IMR-90 (cell line): ENCODE measurements around the gene IL36B. TPM values are rescaled to one million over a fixed set of nuclear protein-coding genes. Genes with fewer than 3 reads are reported as not detected.
A peak's percentile ranks its signal among the peaks of the same experiment; 100 is the strongest.

ENCODE experiments used
- ATAC-seq: fragments of 200-7000 bp; cut with Tn5 transposase; 2 replicates; pipeline ENCODE4 v1.9.1; 2020; ENCODE audit warnings: low read depth, mild to moderate bottlenecking, moderate library complexity
- BruUV-seq: library from RNA; stranded (reverse); fragments of 400-500 nt; replicated peaks from 2 replicates; lab custom pipeline; 2021; lab: Mats Ljungman, UMichigan
- CTCF ChIA-PET: fragments of 300-600 bp; formaldehyde crosslinking; extraction: SDS; loops from one replicate; lab custom pipeline; 2021; ENCODE audit warnings: antibody characterized with exemption; lab: Yijun Ruan, JAX
- POLR2A ChIA-PET: fragments of 300-600 bp; sonication (Branson Sonifier 250); formaldehyde crosslinking; loops from one replicate; lab custom pipeline; 2022; ENCODE audit warnings: antibody characterized with exemption; ENCODE audit not compliant: unreplicated experiment; lab: Charles Lee
- DNase-seq: peaks from one replicate; pipeline ENCODE4 v3.0.0; 2013
- H2AFZ ChIP-seq: replicated peaks from 2 replicates; pipeline ENCODE3; 2013; ENCODE audit warnings: low read length, mild to moderate bottlenecking; ENCODE audit not compliant: poor library complexity
- H2AK5ac ChIP-seq: 2 replicates; pipeline ENCODE4 v1.6.1; 2013; ENCODE audit warnings: low read depth, low read length, inconsistent platforms
- H2AK9ac ChIP-seq: replicated peaks from 2 replicates; pipeline ENCODE3; 2013; ENCODE audit warnings: mild to moderate bottlenecking, low read depth, low read length, moderate library complexity; ENCODE audit not compliant: poor library complexity
- H2BK120ac ChIP-seq: 2 replicates; pipeline ENCODE4 v1.6.1; 2013; ENCODE audit warnings: low read depth, low read length, inconsistent platforms
- H2BK15ac ChIP-seq: 3 replicates; pipeline ENCODE4 v1.6.1; 2013; ENCODE audit warnings: low read depth, low read length, inconsistent platforms
- H2BK20ac ChIP-seq: 2 replicates; pipeline ENCODE4 v1.6.1; 2013; ENCODE audit warnings: low read depth, mild to moderate bottlenecking, inconsistent platforms, low read length, moderate library complexity
- H2BK5ac ChIP-seq: 2 replicates; pipeline ENCODE4 v1.6.1; 2013; ENCODE audit warnings: mild to moderate bottlenecking, low read depth, low read length, inconsistent platforms; ENCODE audit not compliant: poor library complexity, severe bottlenecking
- H3K14ac ChIP-seq: replicated peaks from 2 replicates; pipeline ENCODE4 v1.6.1; 2013; ENCODE audit warnings: low read depth, low read length, inconsistent platforms
- H3K18ac ChIP-seq: 2 replicates; pipeline ENCODE4 v1.6.1; 2013; ENCODE audit warnings: low read depth, low read length, control low read depth
- H3K23ac ChIP-seq: 2 replicates; pipeline ENCODE4 v1.6.1; 2013; ENCODE audit warnings: low read depth, low read length, inconsistent platforms
- H3K27ac ChIP-seq: 2 replicates; pipeline ENCODE4 v1.5.1; 2013; ENCODE audit warnings: mild to moderate bottlenecking, control low read depth, low read length; ENCODE audit not compliant: insufficient read depth
- H3K27me3 ChIP-seq: 2 replicates; pipeline ENCODE4 v1.6.1; 2013; ENCODE audit warnings: low read length; ENCODE audit not compliant: control insufficient read depth, insufficient read depth
- H3K36me3 ChIP-seq: 2 replicates; pipeline ENCODE4 v1.6.1; 2013; ENCODE audit warnings: low read length, mixed read lengths; ENCODE audit not compliant: control insufficient read depth, insufficient read depth
- H3K4ac ChIP-seq: 2 replicates; pipeline ENCODE4 v1.6.1; 2013; ENCODE audit warnings: low read depth, low read length, inconsistent platforms
- H3K4me1 ChIP-seq: 2 replicates; pipeline ENCODE4 v1.6.1; 2013; ENCODE audit warnings: low read length, mixed read lengths; ENCODE audit not compliant: control insufficient read depth, insufficient read depth
- H3K4me2 ChIP-seq: 2 replicates; pipeline ENCODE4 v1.6.1; 2013; ENCODE audit warnings: low read depth, mild to moderate bottlenecking, control low read depth, low read length, moderate library complexity
- H3K4me3 ChIP-seq: 2 replicates; pipeline ENCODE4 v1.5.1; 2013; ENCODE audit warnings: low read depth, mild to moderate bottlenecking, control low read depth, low read length, moderate library complexity; ENCODE audit not compliant: insufficient read depth
- H3K56ac ChIP-seq: 2 replicates; pipeline ENCODE4 v1.6.1; 2013; ENCODE audit warnings: low read length, inconsistent platforms; ENCODE audit not compliant: insufficient read depth; ENCODE audit errors: extremely low read depth
- H3K79me1 ChIP-seq, 2 experiments: 2 replicates each; pipeline ENCODE4 v1.6.1; 2013; ENCODE audit warnings: low read length in 2 of 2, inconsistent platforms in 1 of 2, low read depth in 1 of 2
- H3K9ac ChIP-seq: 2 replicates; pipeline ENCODE4 v1.6.1; 2013; ENCODE audit warnings: low read depth, low read length, control low read depth
- H3K9me1 ChIP-seq: 2 replicates; pipeline ENCODE4 v1.6.1; 2013; ENCODE audit warnings: low read length, inconsistent platforms; ENCODE audit not compliant: insufficient read depth
- H3K9me3 ChIP-seq: 2 replicates; pipeline ENCODE4 v1.6.1; 2013; ENCODE audit warnings: low read length; ENCODE audit not compliant: control insufficient read depth, insufficient read depth
- H4K20me1 ChIP-seq: 2 replicates; pipeline ENCODE4 v1.6.1; 2013; ENCODE audit warnings: low read length, inconsistent platforms; ENCODE audit not compliant: insufficient read depth
- H4K5ac ChIP-seq: 2 replicates; pipeline ENCODE4 v1.6.1; 2013; ENCODE audit warnings: mild to moderate bottlenecking, low read depth, low read length, control low read depth
- H4K8ac ChIP-seq, 2 experiments: 2 replicates each; pipeline ENCODE4 v1.6.1; 2013; ENCODE audit warnings: low read depth in 2 of 2, low read length in 2 of 2, control low read depth in 1 of 2, inconsistent platforms in 1 of 2
- H4K91ac ChIP-seq: 2 replicates; pipeline ENCODE4 v1.6.1; 2013; ENCODE audit warnings: low read depth, low read length, inconsistent platforms; ENCODE audit not compliant: insufficient read depth
- CTCF ChIP-seq: conservative IDR thresholded peaks from 2 replicates; pipeline ENCODE4 v1.5.1; 2012; ENCODE audit warnings: mild to moderate bottlenecking, low read depth, low read length, improper control_type of control experiment
- POLR2A ChIP-seq: IDR thresholded peaks from 2 replicates; pipeline ENCODE4 v1.6.1; 2012; ENCODE audit warnings: mild to moderate bottlenecking, low read depth, low read length
- RAD21 ChIP-seq: IDR thresholded peaks from 2 replicates; pipeline ENCODE4 v1.6.1; 2012; ENCODE audit warnings: low read length, improper control_type of control experiment
- WGBS, 2 experiments: methylation state at CpG; one replicate each; pipeline versions ENCODE4 v1.1.5 to v1.1.7; 2013; ENCODE audit warnings: missing lambda C conversion rate in 2 of 2; ENCODE audit not compliant: insufficient read length in 1 of 2; ENCODE audit errors: extremely low coverage in 2 of 2; 5-methylcytosine and 5-hydroxymethylcytosine counted together
- dilution Hi-C: fragments of 300-500 bp; cut with HindIII; formaldehyde crosslinking; loops from one replicate; pipeline ENCODE4 v1.14.3; 2018; ENCODE audit warnings: low sequenced_read_pairs; ENCODE audit not compliant: unreplicated experiment
- in situ Hi-C: fragments of 300-500 bp; cut with MboI; formaldehyde crosslinking; loops from 3 replicates; pipeline ENCODE4 v1.14.3; 2019; ENCODE audit warnings: low sequenced_read_pairs, inconsistent platforms, mixed read lengths
- intact Hi-C: fragments of 100-400 bp; cut with micrococcal nuclease; formaldehyde crosslinking; loops from 2 replicates; pipeline ENCODE4 v1.10.0; 2022
- polyA plus RNA-seq, 3 experiments: library from polyadenylated mRNA; depleted of rRNA; stranded (reverse); fragments of >200 nt; gene quantifications; 2 replicates each; pipeline ENCODE4 v1.2.3, GENCODE V29; 2012; ENCODE audit warnings: low replicate concordance in 1 of 3
- total RNA-seq: library from RNA; depleted of rRNA; stranded (reverse); fragments of >200 nt; gene quantifications from 2 replicates; pipeline ENCODE4 v1.2.3, GENCODE V29; 2012

The IL36B gene
- total and polyA plus RNA-seq, 2 of the 4 experiments (the other 2 are of a cell fraction) = not detected

- peak; percentile 69 for ATAC-seq
- no peak overlapping the region for H2AK9ac ChIP-seq
- H3K9me3 ChIP-seq = no peaks in the 10 kb centered on the region
- peak overlapping the region; percentile 12 for H2AFZ ChIP-seq
- in situ Hi-C loops (no loop called here), intact Hi-C loops (loop anchor here (1.0 kb wide), 1 partner anchor 119 kb away; no protein-coding TSS in a partner anchor), dilution Hi-C loops (no loop called here)
- no peak for DNase-seq
- H3K23ac ChIP-seq = no peak overlapping the region
- 0% methylated on average over 1 of the region's 9 CpGs; no CpG with 5 or more reads in 1 of the 2 experiments for whole genome bisulfite sequencing, 2 experiments
- H4K91ac ChIP-seq = no peak overlapping the region
- TF ChIP-seq POLR2A = no peak
- TF ChIP-seq CTCF = peak; percentile 49
- peak; percentile 47 for TF ChIP-seq RAD21
- H4K20me1 ChIP-seq = no peaks in the 10 kb centered on the region
- H3K36me3 ChIP-seq = no peaks in the 10 kb centered on the region
- H2BK20ac ChIP-seq = no peak overlapping the region
- no peak overlapping the region for H3K27ac ChIP-seq
- H3K56ac ChIP-seq = no peak overlapping the region
- no peak overlapping the region for H3K18ac ChIP-seq
- H3K4me2 ChIP-seq = no peak overlapping the region
- H3K4ac ChIP-seq = no peak overlapping the region
- ChIA-PET CTCF (interaction anchor here (0.8 kb wide), 1 partner anchor 21 kb away, joined by 3 read pairs; no protein-coding TSS in a partner anchor), POLR2A (no interaction called here)
- H4K8ac ChIP-seq = no peak overlapping the region
- no peaks in the 10 kb centered on the region for H3K4me1 ChIP-seq
- H3K9ac ChIP-seq = no peak overlapping the region
- H3K14ac ChIP-seq = no peak overlapping the region
- no peak overlapping the region for H4K5ac ChIP-seq
- no peak overlapping the region for H2BK120ac ChIP-seq
- H3K79me1 ChIP-seq = no peaks in the 10 kb centered on the region
- H3K9me1 ChIP-seq = no peaks in the 10 kb centered on the region
- no peak overlapping the region for H2AK5ac ChIP-seq
- peaks cover 14% of the 10 kb centered on the region for H3K27me3 ChIP-seq
- no peak overlapping the region for H2BK15ac ChIP-seq
- H3K4me3 ChIP-seq = no peak overlapping the region
- no TSS peak for BruUV-seq
- H2BK5ac ChIP-seq = no peak overlapping the region
Observed at GRCh38 chr2:113080134-113080533, 27.5 kb upstream of the IL36B start.
